Liver (tissue), 9 donors: ENCODE data around the gene COL5A1. TPM values are rescaled to one million over a fixed set of nuclear protein-coding genes. Genes with fewer than 3 reads are reported as not detected.

ENCODE experiments used
- DNase-seq: peaks from one replicate; pipeline ENCODE4 v3.0.0-alpha.2; 2017; ENCODE audit warnings: low spot score
- H3K27ac ChIP-seq, 2 donors: one replicate each; pipeline ENCODE4 v1.7.0; 2013; ENCODE audit warnings: inconsistent platforms in 2 of 2, low read length in 2 of 2, control low read depth in 1 of 2, low read depth in 1 of 2, mild to moderate bottlenecking in 1 of 2
- H3K27me3 ChIP-seq, 4 donors: one replicate each; pipeline versions ENCODE4 v1.6.1 to v1.7.0; 2013; ENCODE audit warnings: low read length in 3 of 4, inconsistent platforms in 1 of 4, mild to moderate bottlenecking in 1 of 4, moderate library complexity in 1 of 4; ENCODE audit not compliant: control insufficient read depth in 4 of 4, insufficient read depth in 4 of 4
- H3K36me3 ChIP-seq, 4 donors: one replicate each; pipeline versions ENCODE4 v1.6.1 to v1.7.0; 2013; ENCODE audit warnings: low read length in 3 of 4, mild to moderate bottlenecking in 3 of 4, low read depth in 1 of 4, moderate library complexity in 1 of 4; ENCODE audit not compliant: control insufficient read depth in 4 of 4, insufficient read depth in 3 of 4
- H3K4me1 ChIP-seq, 4 donors: one replicate each; pipeline versions ENCODE4 v1.6.1 to v1.7.0; 2013; ENCODE audit warnings: low read length in 3 of 4, mild to moderate bottlenecking in 3 of 4, moderate library complexity in 1 of 4; ENCODE audit not compliant: control insufficient read depth in 4 of 4, insufficient read depth in 4 of 4
- H3K4me3 ChIP-seq, 3 donors: one replicate each; pipeline versions ENCODE4 v1.6.1 to v1.7.0; 2013; ENCODE audit warnings: low read length in 3 of 3, control low read depth in 1 of 3, low read depth in 1 of 3, mild to moderate bottlenecking in 1 of 3
- H3K9ac ChIP-seq, 2 donors: one replicate each; pipeline ENCODE4 v1.7.0; 2013; ENCODE audit warnings: low read length in 2 of 2, mild to moderate bottlenecking in 2 of 2, moderate library complexity in 2 of 2, control low read depth in 1 of 2, low read depth in 1 of 2
- H3K9me3 ChIP-seq, 4 donors: one replicate each; pipeline versions ENCODE4 v1.6.1 to v1.7.0; 2013; ENCODE audit warnings: low read length in 3 of 4; ENCODE audit not compliant: control insufficient read depth in 4 of 4
- CTCF ChIP-seq: fragments of 150-350 bp; IDR thresholded peaks from 2 replicates; pipeline ENCODE4 v1.5.1; 2017; ENCODE audit warnings: improper control_type of control experiment, low read depth, low read length; ENCODE audit not compliant: missing input control
- EGR1 ChIP-seq, 2 donors: IDR thresholded peaks; 2 replicates each; pipeline ENCODE4 v1.6.1; 2016 to 2018; ENCODE audit warnings: antibody characterized with exemption in 2 of 2, low read depth in 2 of 2
- FOXA1 ChIP-seq: IDR thresholded peaks from 2 replicates; pipeline ENCODE4 v1.6.1; 2016; ENCODE audit warnings: antibody characterized with exemption
- FOXA2 ChIP-seq: IDR thresholded peaks from 2 replicates; pipeline ENCODE4 v1.6.1; 2016; ENCODE audit warnings: antibody characterized with exemption
- GABPA ChIP-seq, 2 donors: IDR thresholded peaks in 1 of 2; conservative IDR thresholded peaks in 1 of 2; 2 replicates each; pipeline ENCODE4 v1.6.1; 2016; ENCODE audit warnings: antibody characterized with exemption in 2 of 2, mild to moderate bottlenecking in 1 of 2, moderate library complexity in 1 of 2
- HNF4A ChIP-seq, 2 donors: conservative IDR thresholded peaks; 2 replicates each; pipeline ENCODE4 v1.6.1; 2016; ENCODE audit warnings: antibody characterized with exemption in 2 of 2, mild to moderate bottlenecking in 2 of 2
- HNF4G ChIP-seq: IDR thresholded peaks from 2 replicates; pipeline ENCODE4 v1.6.1; 2016; ENCODE audit warnings: antibody characterized with exemption
- JUND ChIP-seq, 2 donors: IDR thresholded peaks; 2 replicates each; pipeline ENCODE4 v1.6.1; 2016; ENCODE audit warnings: antibody characterized with exemption in 2 of 2
- NR2F2 ChIP-seq: IDR thresholded peaks from 2 replicates; pipeline ENCODE4 v1.6.1; 2016; ENCODE audit warnings: antibody characterized with exemption
- RAD21 ChIP-seq, 2 donors: IDR thresholded peaks; 2 replicates each; pipeline ENCODE4 v1.6.1; 2016; ENCODE audit warnings: antibody characterized with exemption in 2 of 2, mild to moderate bottlenecking in 2 of 2
- RXRA ChIP-seq, 2 donors: IDR thresholded peaks; 2 replicates each; pipeline ENCODE4 v1.6.1; 2017 to 2018; ENCODE audit warnings: antibody characterized with exemption in 2 of 2, mild to moderate bottlenecking in 1 of 2
- SP1 ChIP-seq: IDR thresholded peaks from 2 replicates; pipeline ENCODE4 v1.6.1; 2018; ENCODE audit warnings: antibody characterized with exemption, mild to moderate bottlenecking
- TAF1 ChIP-seq: conservative IDR thresholded peaks from 2 replicates; pipeline ENCODE4 v1.6.1; 2016; ENCODE audit warnings: antibody characterized with exemption, mild to moderate bottlenecking
- YY1 ChIP-seq: IDR thresholded peaks from 2 replicates; pipeline ENCODE4 v1.6.1; 2016; ENCODE audit warnings: antibody characterized with exemption, mild to moderate bottlenecking
- WGBS: extraction: QIAGEN DNeasy Blood & Tissue Kit; methylation state at CpG from one replicate; pipeline ENCODE4 v1.1.7; 2013; 5-methylcytosine and 5-hydroxymethylcytosine counted together
- polyA plus RNA-seq, 2 donors: library from polyadenylated mRNA; stranded (reverse) in 1 of 2; unstranded in 1 of 2; fragments of 200-250 nt in 1 of 2; fragments of >200 nt in 1 of 2; fragmentation: Nextera tagmentation in 1 of 2; extraction: Ambion mirVana in 1 of 2; gene quantifications; one replicate each; pipeline versions ENCODE4 v1.2.1 to v1.2.3, GENCODE V29; 2013 to 2015
- total RNA-seq, 2 donors: library from RNA; depleted of rRNA; stranded (reverse); fragments of >200 nt; gene quantifications; one replicate each; pipeline ENCODE4 v1.2.3, GENCODE V29; 2014
- TF ChIP-seq, protein P1 (sequence below): IDR thresholded peaks from 2 replicates; pipeline ENCODE4 v1.6.1; 2016; ENCODE audit warnings: antibody characterized with exemption
- TF ChIP-seq, protein P2 (sequence below): IDR thresholded peaks from 2 replicates; pipeline ENCODE4 v1.6.1; 2016; ENCODE audit warnings: antibody characterized with exemption
- TF ChIP-seq, protein P3 (sequence below): IDR thresholded peaks from 2 replicates; pipeline ENCODE4 v1.6.1; 2016; ENCODE audit warnings: antibody characterized with exemption
- TF ChIP-seq, protein P4 (sequence below): IDR thresholded peaks from 2 replicates; pipeline ENCODE4 v1.6.1; 2016; ENCODE audit warnings: antibody characterized with exemption, mild to moderate bottlenecking
- donor health status: healthy.
- donor health status: healthy.
- donor health status: healthy.
- donor health status: healthy.
- donor health status: healthy.

COL5A1 gene
- total and polyA plus RNA-seq, 4 donors: 0.67 to 15.6 (median 11.2) TPM

GRCh38 chr9:134628354-134628736 lies 13.3 kb upstream of the COL5A1 start:
- Histone ChIP-seq H3K4me3 (no peak overlapping the region), H3K9me3 (no peaks in the 10 kb centered on the region), H3K9ac (no peak overlapping the region), H3K4me1 (no peaks in the 10 kb centered on the region), H3K36me3 (no peaks in the 10 kb centered on the region), H3K27ac (no peak overlapping the region), H3K27me3 (no peaks in the 10 kb centered on the region)
- no peak for DNase-seq
- no peak for TF ChIP-seq TAF1
- no peak for TF ChIP-seq RXRA (IDR thresholded peaks at IDR 0.05)
- TF ChIP-seq, protein P1, sequence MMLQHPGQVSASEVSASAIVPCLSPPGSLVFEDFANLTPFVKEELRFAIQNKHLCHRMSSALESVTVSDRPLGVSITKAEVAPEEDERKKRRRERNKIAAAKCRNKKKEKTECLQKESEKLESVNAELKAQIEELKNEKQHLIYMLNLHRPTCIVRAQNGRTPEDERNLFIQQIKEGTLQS: no peak
- TF ChIP-seq HNF4A (conservative IDR thresholded peaks at IDR 0.05): no peak
- TF ChIP-seq HNF4G: no peak
- no peak for TF ChIP-seq EGR1 (IDR thresholded peaks at IDR 0.05; ENCODE audit: low read depth in 2 of 2)
- TF ChIP-seq CTCF: no peak
- TF ChIP-seq FOXA2: no peak
- TF ChIP-seq, protein P2, sequence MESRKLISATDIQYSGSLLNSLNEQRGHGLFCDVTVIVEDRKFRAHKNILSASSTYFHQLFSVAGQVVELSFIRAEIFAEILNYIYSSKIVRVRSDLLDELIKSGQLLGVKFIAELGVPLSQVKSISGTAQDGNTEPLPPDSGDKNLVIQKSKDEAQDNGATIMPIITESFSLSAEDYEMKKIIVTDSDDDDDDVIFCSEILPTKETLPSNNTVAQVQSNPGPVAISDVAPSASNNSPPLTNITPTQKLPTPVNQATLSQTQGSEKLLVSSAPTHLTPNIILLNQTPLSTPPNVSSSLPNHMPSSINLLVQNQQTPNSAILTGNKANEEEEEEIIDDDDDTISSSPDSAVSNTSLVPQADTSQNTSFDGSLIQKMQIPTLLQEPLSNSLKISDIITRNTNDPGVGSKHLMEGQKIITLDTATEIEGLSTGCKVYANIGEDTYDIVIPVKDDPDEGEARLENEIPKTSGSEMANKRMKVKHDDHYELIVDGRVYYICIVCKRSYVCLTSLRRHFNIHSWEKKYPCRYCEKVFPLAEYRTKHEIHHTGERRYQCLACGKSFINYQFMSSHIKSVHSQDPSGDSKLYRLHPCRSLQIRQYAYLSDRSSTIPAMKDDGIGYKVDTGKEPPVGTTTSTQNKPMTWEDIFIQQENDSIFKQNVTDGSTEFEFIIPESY: no peak
- TF ChIP-seq, protein P3, sequence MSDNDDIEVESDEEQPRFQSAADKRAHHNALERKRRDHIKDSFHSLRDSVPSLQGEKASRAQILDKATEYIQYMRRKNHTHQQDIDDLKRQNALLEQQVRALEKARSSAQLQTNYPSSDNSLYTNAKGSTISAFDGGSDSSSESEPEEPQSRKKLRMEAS: no peak
- TF ChIP-seq SP1: no peak
- TF ChIP-seq YY1: no peak
- no peak for TF ChIP-seq JUND (IDR thresholded peaks at IDR 0.05)
- TF ChIP-seq GABPA (IDR thresholded peaks at IDR 0.05 in 1 of 2, conservative IDR thresholded peaks at IDR 0.05 in 1 of 2): no peak
- no peak for TF ChIP-seq RAD21 (IDR thresholded peaks at IDR 0.05)
- TF ChIP-seq, protein P4, sequence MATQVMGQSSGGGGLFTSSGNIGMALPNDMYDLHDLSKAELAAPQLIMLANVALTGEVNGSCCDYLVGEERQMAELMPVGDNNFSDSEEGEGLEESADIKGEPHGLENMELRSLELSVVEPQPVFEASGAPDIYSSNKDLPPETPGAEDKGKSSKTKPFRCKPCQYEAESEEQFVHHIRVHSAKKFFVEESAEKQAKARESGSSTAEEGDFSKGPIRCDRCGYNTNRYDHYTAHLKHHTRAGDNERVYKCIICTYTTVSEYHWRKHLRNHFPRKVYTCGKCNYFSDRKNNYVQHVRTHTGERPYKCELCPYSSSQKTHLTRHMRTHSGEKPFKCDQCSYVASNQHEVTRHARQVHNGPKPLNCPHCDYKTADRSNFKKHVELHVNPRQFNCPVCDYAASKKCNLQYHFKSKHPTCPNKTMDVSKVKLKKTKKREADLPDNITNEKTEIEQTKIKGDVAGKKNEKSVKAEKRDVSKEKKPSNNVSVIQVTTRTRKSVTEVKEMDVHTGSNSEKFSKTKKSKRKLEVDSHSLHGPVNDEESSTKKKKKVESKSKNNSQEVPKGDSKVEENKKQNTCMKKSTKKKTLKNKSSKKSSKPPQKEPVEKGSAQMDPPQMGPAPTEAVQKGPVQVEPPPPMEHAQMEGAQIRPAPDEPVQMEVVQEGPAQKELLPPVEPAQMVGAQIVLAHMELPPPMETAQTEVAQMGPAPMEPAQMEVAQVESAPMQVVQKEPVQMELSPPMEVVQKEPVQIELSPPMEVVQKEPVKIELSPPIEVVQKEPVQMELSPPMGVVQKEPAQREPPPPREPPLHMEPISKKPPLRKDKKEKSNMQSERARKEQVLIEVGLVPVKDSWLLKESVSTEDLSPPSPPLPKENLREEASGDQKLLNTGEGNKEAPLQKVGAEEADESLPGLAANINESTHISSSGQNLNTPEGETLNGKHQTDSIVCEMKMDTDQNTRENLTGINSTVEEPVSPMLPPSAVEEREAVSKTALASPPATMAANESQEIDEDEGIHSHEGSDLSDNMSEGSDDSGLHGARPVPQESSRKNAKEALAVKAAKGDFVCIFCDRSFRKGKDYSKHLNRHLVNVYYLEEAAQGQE: no peak
- no peak for TF ChIP-seq FOXA1
- no peak for TF ChIP-seq NR2F2
- WGBS: 75% methylated on average over 9 of the region's 9 CpGs
